ENCODE data around the gene MMS22L.
"Not testable (repeated sequence)": the region's sequence is repeated elsewhere in the genome, so short reads cannot be mapped to it uniquely, and the experiment has no call there.

MMS22L gene

DNA sequence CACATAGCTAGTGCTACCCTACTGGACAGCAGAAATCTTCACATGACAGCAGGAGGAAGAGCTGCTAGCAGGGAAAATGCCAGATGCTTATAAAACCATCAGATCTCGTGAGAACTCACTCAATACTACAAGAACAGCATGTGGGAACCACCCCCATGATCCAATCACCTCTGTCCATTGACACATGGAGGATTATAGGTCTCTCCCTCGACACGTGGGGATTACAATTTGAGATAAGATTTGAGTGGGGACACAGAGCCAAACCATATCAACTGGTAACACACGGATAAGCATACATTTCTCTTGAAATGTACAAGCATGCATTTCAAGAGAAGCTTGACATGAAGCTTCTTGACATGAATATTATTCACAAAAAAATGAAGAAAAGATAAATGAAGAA is 64.1 kb downstream of the MMS22L start:
- no peak for DNase-seq

DNA sequence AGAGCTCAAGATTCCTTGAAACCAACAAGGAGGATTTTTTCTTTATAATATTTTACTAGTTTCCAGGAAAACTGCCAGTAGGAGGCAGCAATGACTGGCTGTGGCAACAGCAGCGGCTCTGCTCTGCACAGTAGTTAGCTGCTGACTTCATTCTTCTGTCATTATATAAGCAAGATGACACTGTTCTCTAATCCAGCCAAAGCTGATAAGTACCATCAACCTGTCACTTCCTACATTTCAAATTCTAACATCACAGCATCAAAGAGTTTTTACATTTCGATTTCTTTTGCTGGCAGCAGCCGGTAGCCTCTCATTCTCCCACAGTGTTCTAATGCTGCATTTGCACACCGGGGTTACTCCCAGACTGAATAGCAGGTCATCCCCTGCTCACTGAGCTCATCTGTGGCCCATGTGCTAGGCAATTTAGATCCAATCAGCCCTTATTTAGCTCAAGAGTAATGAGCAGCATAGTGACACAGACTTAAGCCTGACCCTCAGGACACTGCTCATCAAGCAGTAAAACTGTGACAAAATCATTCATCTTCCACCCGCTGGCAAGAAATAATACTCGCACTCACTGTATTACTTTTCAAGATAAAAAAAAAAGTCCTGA is 67.8 kb downstream of the MMS22L start:
- peak in 1 of 2 experiments; percentile 19 for DNase-seq

GRCh38 chr6:97214671-97215070 is 68.3 kb downstream of the MMS22L start:
- no peak for DNase-seq

GRCh38 chr6:97207383-97207782 is 75.6 kb downstream of the MMS22L start:
- no peak for DNase-seq

DNA sequence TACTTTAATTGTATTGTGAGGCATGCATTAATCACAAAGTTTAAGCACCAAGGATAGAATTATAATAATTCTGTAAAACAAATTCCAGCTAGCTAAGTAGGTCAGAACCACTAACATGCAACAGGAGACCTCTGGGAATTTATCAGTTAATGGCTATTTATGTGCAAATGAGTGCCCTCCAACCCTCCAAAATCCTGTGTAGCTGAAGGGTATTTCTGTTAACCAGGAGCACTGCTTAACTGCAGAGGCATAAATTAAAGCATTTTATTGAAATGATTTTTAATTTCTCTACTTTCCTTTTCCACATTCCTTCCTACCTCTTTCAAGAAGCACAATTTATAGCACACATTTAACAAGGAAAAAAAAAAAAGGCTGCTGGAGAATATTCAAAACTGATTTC is 77.0 kb downstream of the MMS22L start:
- no peak for DNase-seq

DNA sequence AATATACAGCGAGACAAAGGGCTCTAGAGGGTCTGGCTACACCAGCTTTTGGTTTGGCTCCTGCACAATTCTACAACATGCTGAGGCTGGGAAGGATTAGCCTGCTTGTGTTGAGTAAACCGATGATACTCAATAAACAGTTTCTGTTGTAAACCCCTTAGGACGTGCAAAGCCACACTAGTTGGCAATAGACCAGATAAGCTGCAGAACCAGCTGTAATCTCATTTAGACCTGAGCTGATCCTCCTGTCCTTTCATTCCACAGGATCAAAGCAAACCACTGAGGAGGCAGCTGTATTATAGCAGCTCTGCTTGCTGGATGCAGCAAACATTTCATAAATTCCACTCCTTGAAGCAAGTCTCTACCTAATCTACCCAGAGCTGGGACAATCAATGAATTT is 79.7 kb downstream of the MMS22L start:
- DNase-seq, result no peak

- DNase-seq, result no peak
Measured at GRCh38 chr6:97198046-97198565, 84.9 kb downstream of the MMS22L start.

DNA sequence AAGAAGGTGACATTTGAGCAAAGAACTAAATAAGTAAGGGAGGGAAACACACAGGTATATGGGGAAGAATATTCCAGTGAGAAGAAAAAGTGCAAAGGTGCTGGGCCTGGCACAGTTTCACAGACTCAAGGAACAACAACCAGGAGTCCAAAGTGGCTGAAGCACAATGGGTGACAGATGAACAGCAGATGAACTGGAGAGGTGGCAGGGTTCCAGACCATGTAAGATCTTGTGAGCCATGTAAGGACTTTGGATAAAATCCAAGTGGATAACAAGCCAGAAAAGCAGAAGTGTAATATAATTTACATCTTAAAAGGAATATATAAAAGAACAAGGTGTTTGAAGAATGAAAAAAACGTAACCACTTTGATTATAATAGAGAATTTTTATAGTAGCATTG is 87.9 kb downstream of the MMS22L start:
- no peak for DNase-seq

- peak in 1 of 2 experiments; percentile 14 for DNase-seq
Measured at GRCh38 chr6:97189767-97190166, 93.2 kb downstream of the MMS22L start.

DNA sequence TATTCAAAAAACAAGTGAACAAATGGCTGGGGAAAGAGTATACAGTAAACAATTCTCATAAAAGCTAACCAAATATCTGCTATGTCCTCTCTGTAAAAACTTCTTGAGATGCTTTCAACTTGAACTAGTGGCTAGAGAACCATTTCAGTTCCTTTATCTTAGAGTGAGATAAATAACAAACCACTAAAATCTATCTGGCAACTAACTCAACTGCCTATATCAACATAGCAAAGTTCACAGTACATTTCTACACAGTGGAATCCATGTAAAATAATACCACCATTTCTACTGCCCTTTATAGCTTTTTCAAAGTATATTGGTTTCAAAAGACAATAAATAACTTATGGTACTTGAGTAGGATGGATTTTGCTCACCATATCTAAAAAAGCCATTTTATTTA is 95.1 kb downstream of the MMS22L start:
- no peak for DNase-seq

- DNase-seq, result peak; percentile 5 to 53
Measured at GRCh38 chr6:97186416-97186999, 96.5 kb downstream of the MMS22L start.

GRCh38 chr6:97177905-97178304 is 105.1 kb downstream of the MMS22L start:
- no peak for DNase-seq

DNA sequence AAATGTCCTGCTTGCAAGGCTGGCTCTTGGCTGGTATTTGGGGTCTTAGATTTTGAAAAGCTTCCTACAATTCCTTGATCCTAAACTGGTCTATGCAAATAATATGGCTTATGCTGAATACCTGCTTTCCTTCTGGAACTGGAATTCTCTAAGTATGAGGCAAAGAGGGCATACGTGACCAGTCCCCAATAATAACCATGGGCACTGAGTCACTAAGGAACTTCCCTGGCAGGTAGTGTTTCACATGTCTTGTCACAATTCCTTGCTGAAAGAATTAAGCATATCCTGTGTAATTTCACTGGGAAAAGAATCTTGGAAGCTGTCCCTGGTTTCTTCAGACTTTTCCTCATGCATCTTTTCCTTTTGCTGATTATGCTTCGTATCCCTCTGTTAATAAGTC is 106.5 kb downstream of the MMS22L start:
- no peak for DNase-seq

DNA sequence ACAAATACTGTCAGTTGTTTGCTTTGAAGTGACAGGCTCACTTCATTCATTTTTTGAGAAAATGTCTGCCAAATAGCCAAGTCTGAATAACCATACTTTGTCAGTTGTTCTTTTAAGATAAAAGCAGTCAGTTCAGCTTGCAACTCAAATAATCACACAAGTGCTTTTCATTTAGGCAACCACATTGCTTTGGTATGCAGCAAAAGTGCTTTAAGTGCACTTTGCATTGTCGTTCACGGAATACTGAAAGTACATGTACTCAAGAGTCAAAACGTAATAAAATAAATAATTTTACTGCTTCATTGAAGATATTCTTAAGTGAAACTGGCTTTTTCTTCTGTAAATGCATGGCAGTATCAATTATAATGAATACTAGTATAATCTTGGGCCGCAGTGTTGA is 107.2 kb downstream of the MMS22L start:
- DNase-seq, result no peak

- DNase-seq, result no peak
Measured at GRCh38 chr6:97174471-97174870, 108.5 kb downstream of the MMS22L start.

GRCh38 chr6:97160280-97160679 is 122.7 kb downstream of the MMS22L start:
- no peak for DNase-seq

DNA sequence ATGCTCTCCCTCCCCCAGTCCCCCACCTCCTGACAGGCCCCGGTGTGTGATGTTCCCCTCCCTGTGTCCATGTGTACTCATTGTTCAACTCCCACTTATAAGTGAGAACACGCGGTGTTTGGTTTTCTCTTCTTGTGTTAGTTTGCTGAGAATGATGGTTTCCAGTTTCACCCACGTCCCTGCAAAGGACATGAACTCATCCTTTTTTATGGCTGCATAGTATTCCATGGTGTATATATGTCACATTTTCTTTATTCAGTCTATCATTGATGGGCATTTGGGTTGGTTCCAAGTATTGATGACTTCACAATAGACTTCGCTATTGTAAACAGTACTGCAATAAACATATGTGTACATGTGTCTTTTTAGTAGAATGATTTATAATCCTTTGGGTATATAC is 127.6 kb downstream of the MMS22L start:
- DNase-seq, result not testable (repeated sequence)

- no peak for DNase-seq
Measured at GRCh38 chr6:97154015-97154414, 129.0 kb downstream of the MMS22L start.

DNA sequence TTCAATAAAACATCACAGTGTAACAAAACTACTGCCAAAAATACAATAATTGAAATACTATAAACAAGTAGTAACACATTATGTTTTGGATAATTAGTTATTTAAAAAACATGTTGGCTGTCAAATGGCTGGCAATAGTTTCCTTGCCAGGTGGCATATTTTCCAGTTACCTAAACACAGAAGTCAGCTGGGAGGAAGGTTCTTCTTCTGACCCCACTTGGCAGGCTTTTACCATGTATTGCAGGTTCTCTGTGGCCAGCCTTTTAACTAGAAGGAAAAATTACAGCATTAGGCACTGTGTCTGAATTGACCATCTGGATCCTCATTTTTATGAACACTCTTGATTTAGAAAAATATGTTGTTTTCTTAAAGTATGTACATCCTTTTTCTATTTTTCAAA is 131.4 kb downstream of the MMS22L start:
- DNase-seq, result no peak

GRCh38 chr6:97150932-97151331 is 132.1 kb downstream of the MMS22L start:
- DNase-seq, result no peak

- DNase-seq, result no peak
Measured at GRCh38 chr6:97147421-97147820, 135.6 kb downstream of the MMS22L start.

DNA sequence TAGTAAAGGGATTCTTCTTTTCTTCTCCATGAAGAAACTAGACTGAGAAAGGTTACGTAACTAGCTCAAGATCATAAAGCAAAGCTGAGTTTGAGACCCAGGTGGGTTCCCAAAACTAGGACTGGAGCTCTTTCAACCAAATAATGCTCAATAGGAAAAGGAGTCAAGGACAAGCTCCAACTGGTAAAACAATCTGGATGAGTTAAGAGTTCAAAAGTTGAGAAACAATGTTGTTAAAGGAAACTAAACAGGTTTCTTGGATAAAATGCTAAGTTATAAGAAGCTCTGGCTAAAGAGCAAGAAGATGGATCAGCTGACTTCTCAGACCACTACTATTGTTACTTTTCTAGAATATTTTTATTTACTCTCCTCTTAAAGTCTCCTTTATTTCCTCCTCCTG is 137.3 kb downstream of the MMS22L start:
- no peak for DNase-seq

DNA sequence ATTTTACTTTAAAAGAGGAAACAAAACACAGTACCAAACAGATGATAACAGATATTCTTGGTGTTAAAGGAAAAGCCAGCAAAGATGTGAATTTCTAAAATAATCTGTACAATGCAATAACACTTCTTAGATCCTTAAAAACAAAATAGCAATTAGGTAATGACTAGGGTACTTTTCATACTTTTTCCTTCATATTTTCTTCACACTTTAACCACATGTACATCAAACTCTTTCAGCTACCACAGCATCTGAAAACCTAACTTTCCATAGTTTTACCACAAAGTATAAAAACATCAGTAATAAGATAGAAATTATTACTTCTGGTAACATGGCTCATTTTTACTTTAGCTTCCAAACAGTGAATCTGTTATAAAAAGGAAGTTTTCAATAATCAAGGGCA is 141.3 kb downstream of the MMS22L start:
- no peak for DNase-seq

GRCh38 chr6:97138581-97138980 is 144.4 kb downstream of the MMS22L start:
- no peak for DNase-seq
